Bronchial epithelial cell (primary cell): Measurements from ENCODE around the gene ARL6IP1. TPM values are rescaled to one million over a fixed set of nuclear protein-coding genes. Genes with fewer than 3 reads are reported as not detected.
"Not testable (repeated sequence)": the region's sequence is repeated elsewhere in the genome, so short reads cannot be mapped to it uniquely, and the experiment has no call there.

ENCODE experiments used
- DNase-seq: peaks from one replicate; pipeline ENCODE4 v3.0.0-alpha.2; 2010; ENCODE audit warnings: low read depth
- FAIRE-seq: peaks from 2 replicates; lab custom pipeline; 2011; peaks lifted over from hg19 to GRCh38; lab: Jason Lieb, UNC
- H3K27me3 ChIP-seq: 2 replicates; pipeline ENCODE4 v1.5.1; 2011; ENCODE audit warnings: low read length; ENCODE audit not compliant: control insufficient read depth, insufficient read depth
- H3K36me3 ChIP-seq: 2 replicates; pipeline ENCODE4 v1.5.1; 2011; ENCODE audit warnings: low read length; ENCODE audit not compliant: control insufficient read depth, insufficient read depth
- H3K4me3 ChIP-seq: 2 replicates; pipeline ENCODE4 v1.5.1; 2011; ENCODE audit warnings: mild to moderate bottlenecking, low read depth, low read length, control low read depth
- total RNA-seq: library from RNA; depleted of rRNA; stranded (reverse); fragments of >200 nt; gene quantifications from 2 replicates; pipeline ENCODE4 v1.2.1, GENCODE V29; 2014
- TF ChIP-seq, protein P1 (sequence below): IDR thresholded peaks from 2 replicates; pipeline ENCODE4 v1.5.1; 2011; ENCODE audit warnings: mild to moderate bottlenecking, moderate library complexity, low read length, control low read depth, inconsistent platforms; ENCODE audit not compliant: insufficient read depth, severe bottlenecking

ARL6IP1 gene
- total RNA-seq, 1 donor from 2014 or later: 375 TPM

DNA sequence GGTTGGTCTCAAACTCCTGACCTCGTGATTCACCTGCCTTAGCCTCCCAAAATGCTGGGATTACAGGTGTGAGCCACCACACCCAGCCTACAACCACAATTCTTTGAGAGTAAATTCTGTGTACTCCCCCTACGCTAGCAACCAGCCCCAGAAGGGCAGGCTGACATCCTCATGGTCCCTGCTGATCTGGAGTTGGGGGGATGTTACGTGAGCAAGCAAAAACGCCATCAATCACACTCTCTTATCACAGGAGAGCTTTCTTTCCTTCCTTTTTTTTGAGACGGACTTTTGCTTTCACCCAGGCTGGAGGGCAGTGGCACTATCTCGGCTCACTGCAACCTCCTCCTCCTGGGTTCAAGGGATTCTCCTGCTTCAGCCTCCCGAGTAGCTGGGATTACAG, 29.2 kb downstream of the ARL6IP1 start:
- not testable (repeated sequence) for H3K4me3 ChIP-seq, H3K36me3 ChIP-seq, DNase-seq, FAIRE-seq, H3K27me3 ChIP-seq

DNA sequence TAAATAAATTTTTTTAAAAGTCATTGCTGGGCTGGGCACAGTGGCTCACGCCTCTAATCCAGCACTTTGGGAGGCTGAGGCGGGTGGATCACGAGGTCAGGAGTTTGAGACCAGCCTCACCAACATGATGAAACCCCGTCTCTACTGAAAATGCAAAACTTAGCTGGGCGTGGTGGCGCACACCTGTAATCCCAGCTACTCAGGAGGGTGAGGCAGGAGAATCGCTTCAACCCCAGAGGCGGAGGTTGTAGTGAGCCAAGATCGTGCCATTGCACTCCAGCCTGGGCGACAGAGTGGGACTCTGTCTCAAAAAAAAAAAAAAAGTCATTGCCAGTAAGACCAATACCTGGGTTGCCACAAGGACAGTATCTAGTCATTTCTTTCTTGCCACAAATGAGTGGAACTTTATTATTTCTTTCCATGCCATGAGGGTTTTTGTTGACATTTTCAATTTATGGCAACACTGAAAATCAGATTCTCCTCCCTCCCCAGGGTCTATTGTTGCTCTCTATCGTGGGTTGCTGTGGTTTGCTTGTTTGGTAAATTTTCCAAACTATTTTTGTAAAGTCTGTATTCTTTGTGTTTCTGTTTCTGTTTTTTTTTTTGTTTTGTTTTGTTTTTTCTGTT, 30.9 kb downstream of the ARL6IP1 start:
- H3K36me3 ChIP-seq, H3K4me3 ChIP-seq, FAIRE-seq, DNase-seq, H3K27me3 ChIP-seq: not testable (repeated sequence)

GRCh38 chr16:18767217-18767616, 34.1 kb downstream of the ARL6IP1 start:
- not testable (repeated sequence) for H3K36me3 ChIP-seq, H3K27me3 ChIP-seq, H3K4me3 ChIP-seq, FAIRE-seq, DNase-seq

DNA sequence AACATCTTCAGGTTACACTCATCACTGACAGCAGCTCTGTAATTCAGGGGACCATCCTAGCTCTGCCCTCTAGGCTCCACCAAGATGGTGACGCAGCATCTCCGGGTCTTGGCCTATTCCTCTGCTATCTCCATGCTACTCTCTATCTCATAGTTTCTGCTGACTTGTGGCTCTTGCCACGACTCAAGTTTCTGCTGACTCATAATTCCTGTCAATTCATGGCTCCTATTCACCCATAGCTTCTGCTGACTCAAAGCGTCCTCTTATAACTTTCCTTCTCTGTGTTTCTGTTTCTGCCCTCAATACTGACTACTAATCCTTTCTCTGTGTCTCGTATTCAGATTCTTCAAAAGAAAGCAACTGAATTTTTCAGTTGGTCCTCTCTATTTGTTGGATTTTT, 38.6 kb downstream of the ARL6IP1 start:
- DNase-seq, FAIRE-seq, H3K27me3 ChIP-seq, H3K36me3 ChIP-seq, H3K4me3 ChIP-seq: not testable (repeated sequence)

DNA sequence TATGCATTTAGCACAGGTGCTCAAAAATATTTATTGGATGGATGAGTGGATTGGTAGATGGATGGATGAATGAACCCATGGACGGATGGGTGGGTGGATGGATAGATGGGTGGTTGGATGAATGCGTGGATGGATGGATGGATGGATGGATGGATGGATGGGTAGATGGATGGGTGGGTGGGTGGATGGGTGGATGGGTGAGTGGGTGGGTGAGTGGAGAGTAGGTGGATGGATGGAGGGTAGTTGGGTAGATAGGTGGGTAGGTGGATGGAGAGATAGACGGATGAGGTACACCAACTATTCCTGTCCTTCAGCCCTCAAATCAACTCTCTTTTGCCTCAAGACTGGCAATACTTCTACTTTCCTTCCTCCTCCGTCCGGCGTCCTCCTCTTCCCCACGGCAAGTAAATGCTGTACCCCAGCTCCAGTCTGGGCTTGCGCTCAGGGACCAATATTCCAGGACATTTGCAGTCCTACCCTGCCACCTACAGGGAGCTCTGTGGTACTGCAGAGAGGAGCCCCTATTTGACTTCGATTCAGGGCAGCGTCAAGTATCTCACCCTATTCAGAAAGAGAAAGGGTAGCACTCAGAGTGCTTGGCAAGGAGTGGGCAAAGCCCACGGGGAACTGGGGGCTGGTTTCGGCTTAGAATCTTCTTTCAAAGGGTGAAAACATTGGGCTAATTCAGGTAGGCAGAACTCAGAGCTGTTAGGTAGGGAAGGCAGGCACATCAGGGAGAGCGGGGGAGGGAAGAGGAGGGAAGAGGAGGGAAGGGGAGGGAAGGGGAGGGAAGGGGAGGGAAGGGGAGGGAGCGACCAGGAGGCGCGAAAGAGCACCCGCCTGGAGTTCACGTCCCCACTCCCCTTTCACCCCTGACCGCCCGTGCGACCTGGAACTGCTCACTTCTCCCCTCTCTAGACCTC, 41.5 kb downstream of the ARL6IP1 start:
- DNase-seq, FAIRE-seq: not testable (repeated sequence)

GRCh38 chr16:18757960-18758660, 43.2 kb downstream of the ARL6IP1 start:
- DNase-seq, H3K27me3 ChIP-seq, H3K36me3 ChIP-seq, FAIRE-seq, H3K4me3 ChIP-seq: not testable (repeated sequence)

More for the DNA sequence above, 41.5 kb downstream of the ARL6IP1 start:
- TF ChIP-seq, protein P1, sequence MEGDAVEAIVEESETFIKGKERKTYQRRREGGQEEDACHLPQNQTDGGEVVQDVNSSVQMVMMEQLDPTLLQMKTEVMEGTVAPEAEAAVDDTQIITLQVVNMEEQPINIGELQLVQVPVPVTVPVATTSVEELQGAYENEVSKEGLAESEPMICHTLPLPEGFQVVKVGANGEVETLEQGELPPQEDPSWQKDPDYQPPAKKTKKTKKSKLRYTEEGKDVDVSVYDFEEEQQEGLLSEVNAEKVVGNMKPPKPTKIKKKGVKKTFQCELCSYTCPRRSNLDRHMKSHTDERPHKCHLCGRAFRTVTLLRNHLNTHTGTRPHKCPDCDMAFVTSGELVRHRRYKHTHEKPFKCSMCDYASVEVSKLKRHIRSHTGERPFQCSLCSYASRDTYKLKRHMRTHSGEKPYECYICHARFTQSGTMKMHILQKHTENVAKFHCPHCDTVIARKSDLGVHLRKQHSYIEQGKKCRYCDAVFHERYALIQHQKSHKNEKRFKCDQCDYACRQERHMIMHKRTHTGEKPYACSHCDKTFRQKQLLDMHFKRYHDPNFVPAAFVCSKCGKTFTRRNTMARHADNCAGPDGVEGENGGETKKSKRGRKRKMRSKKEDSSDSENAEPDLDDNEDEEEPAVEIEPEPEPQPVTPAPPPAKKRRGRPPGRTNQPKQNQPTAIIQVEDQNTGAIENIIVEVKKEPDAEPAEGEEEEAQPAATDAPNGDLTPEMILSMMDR: peak; percentile 44
- H3K4me3 ChIP-seq, H3K36me3 ChIP-seq, H3K27me3 ChIP-seq: not testable (repeated sequence)

GRCh38 chr16:18756639-18757038, 44.7 kb downstream of the ARL6IP1 start:
- FAIRE-seq, H3K27me3 ChIP-seq, H3K4me3 ChIP-seq, H3K36me3 ChIP-seq, DNase-seq: not testable (repeated sequence)

DNA sequence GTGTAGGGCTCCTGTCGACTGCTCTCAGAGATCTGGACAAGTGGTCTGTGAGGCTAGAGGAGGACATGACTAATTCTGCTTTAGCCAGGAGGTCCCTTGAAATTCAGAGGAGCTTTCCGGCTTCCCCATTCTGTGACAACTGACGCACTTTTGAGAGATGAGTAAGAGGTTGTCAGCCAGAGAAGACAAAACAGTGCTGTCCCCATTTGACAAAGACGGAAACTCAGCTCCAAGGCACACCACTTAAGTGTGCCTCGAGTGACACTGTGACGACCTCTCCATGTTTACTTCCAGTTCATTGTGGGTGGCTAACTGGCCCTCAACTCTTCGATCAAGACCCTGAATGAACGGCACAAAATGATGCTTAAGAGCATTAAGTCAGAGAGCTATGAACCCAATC, 58.5 kb downstream of the ARL6IP1 start:
- not testable (repeated sequence) for DNase-seq, H3K4me3 ChIP-seq, H3K27me3 ChIP-seq, H3K36me3 ChIP-seq
- FAIRE-seq: peak; percentile 79

Other genes starting within 250 kb of the ARL6IP1 start
- gene NOMO2, start 239.5 kb downstream of the ARL6IP1 start, total RNA-seq: 111 and 156 TPM in 2 replicates
- 2,488 and 3,748 TPM in 2 replicates for gene RPS15A, start 11.2 kb downstream of the ARL6IP1 start, total RNA-seq
- gene SMG1, start 124.9 kb upstream of the ARL6IP1 start, total RNA-seq: 67.1 and 68.9 TPM in 2 replicates
- 3.1 and 5.0 TPM in 2 replicates for gene TMC7, start 182.4 kb upstream of the ARL6IP1 start, total RNA-seq